Measurements from ENCODE around the gene HTR3D. TPM values are rescaled to one million over a fixed set of nuclear protein-coding genes. Genes with fewer than 3 reads are reported as not detected.
"Not testable (repeated sequence)": the region's sequence is repeated elsewhere in the genome, so short reads cannot be mapped to it uniquely, and the experiment has no call there.

The HTR3D gene
- polyA plus RNA-seq, 3 donors, result not detected

DNA sequence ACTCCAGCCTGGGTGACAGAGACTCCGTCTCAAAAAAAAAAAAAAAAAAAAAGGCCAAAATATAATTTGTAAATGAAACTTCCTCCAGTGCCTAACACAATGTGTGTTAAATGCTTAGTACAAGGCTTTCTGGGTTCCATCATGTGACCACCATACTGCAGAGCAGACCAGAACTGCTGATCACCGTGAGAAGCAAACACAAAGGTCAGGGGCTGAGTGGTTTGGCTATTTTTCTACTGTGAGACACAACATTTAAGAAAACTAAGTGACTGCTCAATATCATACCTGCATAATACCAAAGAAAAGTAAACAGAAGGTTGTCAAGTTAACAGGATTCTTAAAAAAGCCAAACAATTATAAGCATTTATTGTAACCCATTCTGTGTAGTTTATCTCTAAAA, 27.1 kb upstream of the HTR3D start:
- Mint-ChIP-seq H3K9me3 (peaks cover 0 to 2% (median 0%) of the 10 kb centered on the region in 7 donors), H3K4me3 (no peak overlapping the region), H3K4me1 (peaks cover 30% of the 10 kb centered on the region), H3K27ac (no peak overlapping the region), H3K36me3 (peaks cover 15 to 25% of the 10 kb centered on the region in 2 donors), H3K27me3 (ENCODE audit: low read depth in 3 of 3) (no peaks in the 10 kb centered on the region)
- intact Hi-C loops (cut with micrococcal nuclease), result no loop called here
- no peaks in the 10 kb centered on the region for H3K27me3 ChIP-seq (ENCODE audit: control insufficient read depth in 2 of 2, insufficient read depth in 2 of 2, low read length in 2 of 2)
- H3K27ac ChIP-seq (ENCODE audit: low read depth in 1 of 2, low read length in 2 of 2), result no peak overlapping the region
- TF ChIP-seq, protein P1, sequence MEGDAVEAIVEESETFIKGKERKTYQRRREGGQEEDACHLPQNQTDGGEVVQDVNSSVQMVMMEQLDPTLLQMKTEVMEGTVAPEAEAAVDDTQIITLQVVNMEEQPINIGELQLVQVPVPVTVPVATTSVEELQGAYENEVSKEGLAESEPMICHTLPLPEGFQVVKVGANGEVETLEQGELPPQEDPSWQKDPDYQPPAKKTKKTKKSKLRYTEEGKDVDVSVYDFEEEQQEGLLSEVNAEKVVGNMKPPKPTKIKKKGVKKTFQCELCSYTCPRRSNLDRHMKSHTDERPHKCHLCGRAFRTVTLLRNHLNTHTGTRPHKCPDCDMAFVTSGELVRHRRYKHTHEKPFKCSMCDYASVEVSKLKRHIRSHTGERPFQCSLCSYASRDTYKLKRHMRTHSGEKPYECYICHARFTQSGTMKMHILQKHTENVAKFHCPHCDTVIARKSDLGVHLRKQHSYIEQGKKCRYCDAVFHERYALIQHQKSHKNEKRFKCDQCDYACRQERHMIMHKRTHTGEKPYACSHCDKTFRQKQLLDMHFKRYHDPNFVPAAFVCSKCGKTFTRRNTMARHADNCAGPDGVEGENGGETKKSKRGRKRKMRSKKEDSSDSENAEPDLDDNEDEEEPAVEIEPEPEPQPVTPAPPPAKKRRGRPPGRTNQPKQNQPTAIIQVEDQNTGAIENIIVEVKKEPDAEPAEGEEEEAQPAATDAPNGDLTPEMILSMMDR (IDR thresholded peaks at IDR 0.05), result no peak
- H3K36me3 ChIP-seq (replicated peaks in 1 of 2; ENCODE audit: control insufficient read depth in 1 of 2, insufficient read depth in 2 of 2, low read length in 2 of 2), result peaks cover 0 to 7% of the 10 kb centered on the region in 2 donors
- H3K9me3 ChIP-seq (replicated peaks in 1 of 2; ENCODE audit: control insufficient read depth in 1 of 2, insufficient read depth in 1 of 2, low read length in 2 of 2), result no peaks in the 10 kb centered on the region
- H2AFZ ChIP-seq (ENCODE audit: insufficient read depth, low read depth, low read length, poor library complexity, severe bottlenecking), result no peak overlapping the region
- WGBS (ENCODE audit: insufficient coverage), result no CpG with 5 or more reads among the region's 2 CpGs
- peaks cover 3% of the 10 kb centered on the region for H3K79me2 ChIP-seq (ENCODE audit: insufficient read depth, low read length)
- H3K4me1 ChIP-seq (ENCODE audit: control insufficient read depth in 1 of 2, insufficient read depth in 2 of 2, low read length in 2 of 2), result peaks cover 32 to 35% of the 10 kb centered on the region in 2 donors
- H3K4me2 ChIP-seq (replicated peaks; ENCODE audit: extremely low read depth, low read length, poor library complexity, severe bottlenecking), result no peak overlapping the region
- DNase-seq, result no peak
- H3K4me3 ChIP-seq (replicated peaks in 1 of 3; ENCODE audit: low read depth in 2 of 3, low read length in 3 of 3), result no peak overlapping the region
- no peaks in the 10 kb centered on the region for H4K20me1 ChIP-seq (ENCODE audit: insufficient read depth, low read length)
- no peak overlapping the region for H3K9ac ChIP-seq (ENCODE audit: insufficient read depth, low read length, poor library complexity, severe bottlenecking)

DNA sequence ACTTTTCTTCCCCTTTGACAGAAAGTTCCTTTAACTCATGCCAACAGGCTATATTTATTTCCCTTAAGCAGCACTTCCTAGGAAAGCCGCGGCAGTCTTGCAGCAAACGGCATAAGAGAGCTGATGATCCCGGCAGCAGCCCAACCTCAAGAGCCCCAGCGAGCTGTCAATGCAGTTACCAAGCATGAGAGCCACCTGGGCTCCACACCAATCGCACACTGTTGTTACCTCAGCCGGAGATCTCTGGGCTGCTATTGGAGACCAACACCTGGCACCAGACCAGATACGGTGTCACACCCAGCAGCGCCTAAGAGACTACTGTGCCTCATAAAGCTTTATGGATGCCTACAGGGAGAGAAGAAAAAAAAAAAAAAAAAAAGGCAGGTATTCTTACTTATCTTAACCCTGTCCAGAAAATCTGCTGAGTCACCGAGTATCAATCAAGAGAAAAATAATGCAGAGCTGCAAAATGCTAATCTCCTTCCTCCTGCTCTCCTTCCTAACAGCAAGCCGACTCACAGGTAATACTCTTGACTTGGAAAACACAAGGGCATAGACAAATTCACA, 25.5 kb upstream of the HTR3D start:
- peak in 2 of 3 donors; percentile 18 to 33 for DNase-seq
- intact Hi-C loops (cut with micrococcal nuclease), result no loop called here
- peaks cover 30% of the 10 kb centered on the region for H3K4me1 Mint-ChIP-seq
- peaks cover 0 to 2% (median 0%) of the 10 kb centered on the region in 7 donors for H3K9me3 Mint-ChIP-seq
- 0% methylated on average over 7 of the region's 11 CpGs for WGBS (ENCODE audit: insufficient coverage)
- Histone ChIP-seq H3K27me3 (ENCODE audit: control insufficient read depth in 2 of 2, insufficient read depth in 2 of 2, low read length in 2 of 2) (no peaks in the 10 kb centered on the region), H3K4me3 (replicated peaks in 1 of 3; ENCODE audit: low read depth in 2 of 3, low read length in 3 of 3) (peak overlapping the region; percentile 13 to 58 (median 20)), H3K36me3 (replicated peaks in 1 of 2; ENCODE audit: control insufficient read depth in 1 of 2, insufficient read depth in 2 of 2, low read length in 2 of 2) (peaks cover 0 to 17% of the 10 kb centered on the region in 2 donors), H3K79me2 (ENCODE audit: insufficient read depth, low read length) (peaks cover 3% of the 10 kb centered on the region), H3K9ac (ENCODE audit: insufficient read depth, low read length, poor library complexity, severe bottlenecking) (no peak overlapping the region), H3K4me1 (ENCODE audit: control insufficient read depth in 1 of 2, insufficient read depth in 2 of 2, low read length in 2 of 2) (peaks cover 32 to 35% of the 10 kb centered on the region in 2 donors), H2AFZ (ENCODE audit: insufficient read depth, low read depth, low read length, poor library complexity, severe bottlenecking) (peak overlapping the region; percentile 51), H3K9me3 (replicated peaks in 1 of 2; ENCODE audit: control insufficient read depth in 1 of 2, insufficient read depth in 1 of 2, low read length in 2 of 2) (no peaks in the 10 kb centered on the region), H3K4me2 (replicated peaks; ENCODE audit: extremely low read depth, low read length, poor library complexity, severe bottlenecking) (peak overlapping the region; percentile 64), H4K20me1 (ENCODE audit: insufficient read depth, low read length) (no peaks in the 10 kb centered on the region), H3K27ac (ENCODE audit: low read depth in 1 of 2, low read length in 2 of 2) (no peak overlapping the region)
- peak overlapping the region in 6 of 7 donors; percentile 51 to 87 (median 74) for H3K27ac Mint-ChIP-seq
- TF ChIP-seq, protein P1 (IDR thresholded peaks at IDR 0.05), result no peak
- H3K27me3 Mint-ChIP-seq (ENCODE audit: low read depth in 3 of 3), result no peaks in the 10 kb centered on the region
- H3K4me3 Mint-ChIP-seq, result peak overlapping the region; percentile 66 to 92
- peaks cover 28 to 33% of the 10 kb centered on the region in 2 donors for H3K36me3 Mint-ChIP-seq

DNA sequence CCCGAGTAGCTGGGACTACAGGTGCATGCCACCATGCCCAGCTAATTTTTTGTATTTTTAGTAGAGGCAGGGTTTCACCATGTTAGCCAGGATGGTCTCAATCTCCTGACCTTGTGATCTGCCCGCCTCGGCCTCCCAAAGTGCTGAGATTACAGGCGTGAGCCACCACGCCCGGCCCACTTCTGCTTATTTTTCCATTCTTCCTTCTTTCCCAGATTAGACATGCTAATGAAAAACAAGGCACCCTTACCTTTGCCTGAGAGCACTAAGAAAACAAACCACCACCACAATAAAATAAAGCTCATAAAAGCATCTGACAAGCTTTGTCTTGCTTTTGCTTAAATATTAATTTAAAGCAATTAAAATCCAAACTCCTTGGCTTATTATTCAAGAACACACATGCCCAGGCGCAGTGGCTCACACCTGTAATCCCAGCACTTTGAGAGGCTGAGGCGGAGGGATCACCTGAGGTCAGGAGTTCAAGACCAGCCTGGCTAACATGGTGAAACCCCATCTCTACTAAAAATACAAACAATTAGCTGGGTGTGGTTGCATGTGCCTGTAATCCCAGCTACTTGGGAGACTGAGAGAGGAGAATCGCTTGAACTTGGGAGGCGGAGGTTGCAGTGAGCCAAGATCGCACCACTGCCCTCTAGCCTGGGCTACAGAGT, 24.3 kb upstream of the HTR3D start:
- H3K9ac ChIP-seq (ENCODE audit: insufficient read depth, low read length, poor library complexity, severe bottlenecking); H3K27me3 ChIP-seq (ENCODE audit: control insufficient read depth in 2 of 2, insufficient read depth in 2 of 2, low read length in 2 of 2); intact Hi-C loops (cut with micrococcal nuclease); H3K9me3 Mint-ChIP-seq; H3K27me3 Mint-ChIP-seq (ENCODE audit: low read depth in 3 of 3); H4K20me1 ChIP-seq (ENCODE audit: insufficient read depth, low read length); H3K27ac ChIP-seq (ENCODE audit: low read depth in 1 of 2, low read length in 2 of 2); H3K9me3 ChIP-seq (replicated peaks in 1 of 2; ENCODE audit: control insufficient read depth in 1 of 2, insufficient read depth in 1 of 2, low read length in 2 of 2); DNase-seq; H3K79me2 ChIP-seq (ENCODE audit: insufficient read depth, low read length): not testable (repeated sequence)
- H3K4me3 ChIP-seq (replicated peaks in 1 of 3; ENCODE audit: low read depth in 2 of 3, low read length in 3 of 3), result peak overlapping the region in 1 of 3 experiments; percentile 18
- Mint-ChIP-seq H3K36me3 (peaks cover 37 to 38% of the 10 kb centered on the region in 2 donors), H3K27ac (peak overlapping the region in 4 of 7 donors; percentile 42 to 79 (median 49)), H3K4me1 (peaks cover 30% of the 10 kb centered on the region), H3K4me3 (peak overlapping the region in 1 of 2 donors; percentile 65)
- WGBS (ENCODE audit: insufficient coverage), result 40% methylated on average over 6 of the region's 11 CpGs
- peaks cover 6 to 29% of the 10 kb centered on the region in 2 donors for H3K36me3 ChIP-seq (replicated peaks in 1 of 2; ENCODE audit: control insufficient read depth in 1 of 2, insufficient read depth in 2 of 2, low read length in 2 of 2)
- peak overlapping the region; percentile 64 for H3K4me2 ChIP-seq (replicated peaks; ENCODE audit: extremely low read depth, low read length, poor library complexity, severe bottlenecking)
- peaks cover 32 to 35% of the 10 kb centered on the region in 2 donors for H3K4me1 ChIP-seq (ENCODE audit: control insufficient read depth in 1 of 2, insufficient read depth in 2 of 2, low read length in 2 of 2)
- peak overlapping the region; percentile 12 for H2AFZ ChIP-seq (ENCODE audit: insufficient read depth, low read depth, low read length, poor library complexity, severe bottlenecking)

Data from CD14-positive monocyte (primary cell).